Hypothalamus (tissue), 51 donors: ENCODE results near the gene PROSER2.
"Not testable (repeated sequence)": the region's sequence is repeated elsewhere in the genome, so short reads cannot be mapped to it uniquely, and the experiment has no call there.

Experiments used
- DNase-seq, 51 donors: peaks; one replicate each; lab custom pipeline; 2025; lab: John Stamatoyannopoulos, UW

Gene PROSER2

DNA sequence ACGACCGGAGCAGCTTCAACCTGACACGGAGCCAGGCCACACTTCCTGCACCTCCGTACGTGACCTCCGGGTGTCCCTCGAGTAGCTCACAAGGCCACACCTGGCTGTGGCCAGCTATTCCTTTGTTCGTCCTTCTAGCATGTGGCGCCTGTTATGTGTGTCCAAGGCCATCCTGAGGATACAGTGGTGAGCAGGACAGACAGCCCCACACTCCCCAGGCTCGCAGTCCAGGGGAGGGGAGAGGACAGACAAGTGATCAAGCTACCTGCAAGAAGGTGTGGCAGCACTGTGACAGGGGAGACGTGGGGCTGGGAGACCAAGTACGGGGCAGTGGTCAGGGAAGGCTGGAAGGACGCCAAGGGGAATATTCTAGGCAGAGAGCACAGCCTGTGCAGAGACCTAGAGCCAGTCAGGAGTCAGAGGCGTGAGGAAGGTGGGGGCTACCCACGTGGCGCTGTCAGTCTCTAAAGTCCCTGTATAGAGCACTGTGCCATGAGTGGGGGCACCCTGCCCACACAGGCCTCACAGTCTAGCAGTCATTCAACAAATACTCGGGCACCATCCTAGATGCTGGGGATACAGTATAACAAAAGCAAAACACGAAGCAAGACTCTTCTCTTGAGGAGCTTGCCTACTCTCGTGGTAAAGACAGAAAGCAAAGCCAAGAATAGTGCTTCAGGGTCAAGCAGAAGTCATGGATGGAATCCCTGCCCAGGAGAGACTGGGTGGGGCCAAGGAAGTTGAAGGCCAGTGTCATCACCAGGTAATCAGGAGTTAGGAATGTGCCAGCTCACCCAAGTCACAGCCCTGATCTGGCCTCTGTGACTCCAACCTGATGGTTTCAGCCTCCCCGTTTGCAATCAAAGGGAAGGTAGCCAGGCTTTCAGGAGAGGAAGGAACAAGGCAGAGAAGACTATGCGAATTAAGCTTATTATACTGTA, 58.6 kb downstream of the PROSER2 start:
- DNase-seq, result no peak

DNA sequence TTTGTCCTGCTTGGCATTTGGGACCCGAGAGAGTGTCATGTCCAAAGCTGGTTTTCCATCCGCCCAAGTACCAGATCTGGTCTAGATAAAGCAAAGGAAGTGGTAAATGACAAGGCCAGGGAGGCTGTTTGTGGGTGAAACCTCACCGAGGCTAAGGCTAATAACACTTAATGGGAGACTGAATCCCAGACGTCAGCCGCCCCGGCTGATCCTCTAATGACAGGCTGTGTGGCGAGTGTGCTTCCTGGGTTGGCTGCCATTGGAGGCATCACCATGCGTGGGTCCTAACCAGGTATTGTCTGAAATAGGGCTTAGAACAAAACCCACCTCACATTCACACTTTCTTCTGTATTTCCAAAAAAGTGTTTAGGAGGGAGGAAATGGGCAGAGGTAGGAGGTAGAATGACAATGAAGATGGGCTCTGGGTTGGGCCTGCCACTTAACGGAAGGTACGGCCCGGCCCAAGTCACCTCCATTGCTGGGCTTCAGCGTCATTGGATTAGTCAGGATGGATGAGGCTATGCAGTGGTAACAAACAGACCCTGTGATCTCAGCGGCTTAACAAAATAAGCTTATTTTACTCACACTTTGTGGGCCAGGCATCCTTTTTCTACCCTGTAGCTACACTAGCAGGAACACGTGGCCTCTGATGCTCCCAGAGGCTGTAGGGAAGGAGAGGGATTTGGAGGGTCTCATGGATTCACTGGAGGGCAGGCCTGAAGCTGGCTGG, 59.7 kb downstream of the PROSER2 start:
- DNase-seq, result no peak

DNA sequence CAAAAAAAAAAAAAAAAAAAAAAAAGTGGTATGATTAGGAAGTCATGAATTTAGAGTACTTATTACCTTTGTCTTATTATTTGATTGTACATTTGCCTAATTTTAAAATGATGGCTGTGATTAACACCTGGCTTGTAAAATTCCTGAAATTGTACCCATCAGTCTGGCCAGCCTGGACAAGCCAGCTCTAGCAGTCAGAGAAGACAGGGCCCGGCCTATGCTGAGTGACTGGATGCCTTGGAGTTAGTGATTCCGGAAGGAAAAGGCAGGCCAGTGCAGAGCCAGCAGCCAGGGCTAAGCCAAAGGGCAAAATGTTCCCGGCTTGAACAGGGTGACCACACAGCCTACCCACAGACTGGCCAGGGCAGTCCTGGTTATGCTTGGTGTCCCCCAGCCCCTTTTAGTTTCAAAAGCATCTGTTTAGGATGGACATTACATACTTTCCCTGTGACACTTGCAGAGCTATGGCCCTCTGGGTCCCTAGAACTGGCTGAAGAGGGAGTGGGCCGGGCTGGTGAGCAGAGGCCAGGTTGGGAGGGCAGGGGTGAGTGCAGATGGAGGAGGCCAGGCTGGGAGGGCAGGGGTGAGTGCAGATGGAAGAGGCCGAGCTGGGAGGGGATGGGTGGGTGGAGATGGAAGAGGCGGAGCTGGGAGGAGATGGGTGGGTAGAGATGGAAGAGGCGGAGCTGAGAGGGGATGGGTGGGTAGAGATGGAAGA, 61.7 kb downstream of the PROSER2 start:
- no peak for DNase-seq

DNA sequence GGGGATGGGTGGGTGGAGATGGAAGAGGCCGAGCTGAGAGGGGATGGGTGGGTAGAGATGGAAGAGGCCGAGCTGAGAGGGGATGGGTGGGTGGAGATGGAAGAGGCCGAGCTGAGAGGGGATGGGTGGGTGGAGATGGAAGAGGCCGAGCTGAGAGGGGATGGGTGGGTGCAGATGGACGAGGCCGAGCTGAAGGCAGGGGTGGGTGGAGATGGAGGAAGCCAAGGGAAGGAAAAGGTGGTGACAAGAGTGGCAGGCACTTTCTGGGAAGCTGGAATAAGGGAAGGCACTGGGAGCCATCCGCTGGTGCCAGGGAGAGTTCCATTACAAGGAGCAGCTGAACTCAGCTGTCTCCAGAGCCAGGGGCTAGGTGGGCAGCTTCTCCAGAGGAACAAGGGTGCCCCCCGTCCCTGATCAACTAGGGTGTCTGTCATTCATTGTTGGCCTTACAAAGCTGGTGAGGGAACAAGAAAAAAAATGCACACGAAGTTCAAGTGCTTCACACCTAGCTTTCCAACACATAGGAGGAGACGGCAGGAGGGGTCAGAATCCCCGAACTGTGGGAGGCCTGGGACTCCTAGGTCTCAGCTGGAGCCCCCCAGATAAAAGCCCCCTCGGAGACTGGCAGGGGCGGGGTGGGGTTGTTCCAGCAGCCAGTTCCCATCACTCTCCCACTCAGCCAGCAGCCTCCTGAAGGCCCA, 62.4 kb downstream of the PROSER2 start:
- DNase-seq, result no peak

DNA sequence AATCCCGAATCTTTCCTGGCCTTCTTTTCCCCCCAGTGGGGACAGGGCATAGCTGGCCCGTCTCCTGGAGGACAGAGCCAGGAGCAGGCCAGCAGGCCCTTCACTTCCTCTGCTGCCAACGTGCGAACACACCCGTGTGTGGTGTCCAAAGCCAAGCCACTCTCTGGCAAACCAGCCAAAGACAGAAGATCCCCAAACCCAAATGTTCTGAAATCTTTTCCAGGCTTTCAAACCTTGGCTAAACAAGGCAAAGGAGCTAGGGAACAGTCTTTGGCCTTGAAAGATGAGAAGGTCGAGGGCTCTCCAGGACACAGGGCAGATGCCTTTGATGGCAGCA, 63.0 kb downstream of the PROSER2 start:
- no peak for DNase-seq

DNA sequence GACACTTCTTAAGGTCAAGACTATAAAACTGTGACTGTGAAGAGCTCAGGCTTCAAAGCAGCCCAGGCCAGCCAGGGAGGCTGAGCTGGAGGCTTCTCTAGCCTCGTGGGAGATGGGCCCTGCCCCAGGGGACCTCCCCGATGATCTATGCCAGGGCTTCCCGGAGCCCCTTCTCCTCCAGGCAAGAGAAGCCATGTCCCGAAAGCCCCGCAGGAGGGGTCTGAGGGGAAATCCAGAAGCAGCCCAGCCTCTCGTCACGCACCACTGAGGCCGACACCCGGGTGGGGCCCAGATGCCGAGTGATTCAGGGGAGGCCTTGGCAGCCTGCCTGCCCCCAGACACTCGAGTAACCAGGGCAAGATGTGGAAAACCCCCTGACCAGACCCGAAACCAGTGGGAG, 63.7 kb downstream of the PROSER2 start:
- DNase-seq, result no peak

DNA sequence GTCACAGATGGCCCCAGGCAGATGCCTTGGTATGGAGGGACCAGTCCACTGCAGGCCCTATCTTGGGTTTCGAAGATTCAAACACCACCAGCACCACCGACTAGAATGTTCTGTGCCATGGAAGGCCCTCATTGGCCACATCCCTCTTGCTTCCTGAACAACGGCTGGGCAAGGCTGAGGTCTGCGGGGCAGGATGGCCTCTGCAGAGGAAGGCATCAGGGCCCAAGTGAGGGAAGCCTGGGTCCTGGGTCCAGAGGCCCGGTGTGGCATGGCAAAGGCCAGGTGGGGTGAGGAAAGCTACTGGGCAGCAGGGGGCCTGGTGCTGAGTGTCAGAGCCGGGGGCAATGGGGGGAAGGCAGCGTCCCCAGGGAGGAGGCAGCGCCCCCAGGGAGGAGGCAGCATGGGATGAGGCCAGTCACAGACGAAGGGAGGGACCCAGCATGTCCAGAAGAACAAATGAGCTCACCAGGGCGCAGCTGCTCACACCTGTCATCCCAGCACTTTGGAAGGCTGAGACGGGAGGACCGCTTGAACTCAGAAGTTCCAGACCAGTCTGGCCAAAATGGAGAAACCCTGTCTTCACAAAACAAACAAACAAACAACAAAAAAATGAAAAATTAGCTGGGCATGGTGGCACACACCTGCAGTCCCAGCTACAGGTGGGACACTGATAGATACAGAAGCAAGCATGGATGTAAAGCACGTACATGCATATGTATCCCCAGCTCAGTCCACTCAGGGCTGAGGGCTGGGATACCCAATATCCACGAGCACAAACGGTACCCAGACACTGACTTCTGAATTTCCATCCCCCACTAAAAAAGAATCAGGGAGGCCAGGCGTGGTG, 64.4 kb downstream of the PROSER2 start:
- DNase-seq, result no peak

DNA sequence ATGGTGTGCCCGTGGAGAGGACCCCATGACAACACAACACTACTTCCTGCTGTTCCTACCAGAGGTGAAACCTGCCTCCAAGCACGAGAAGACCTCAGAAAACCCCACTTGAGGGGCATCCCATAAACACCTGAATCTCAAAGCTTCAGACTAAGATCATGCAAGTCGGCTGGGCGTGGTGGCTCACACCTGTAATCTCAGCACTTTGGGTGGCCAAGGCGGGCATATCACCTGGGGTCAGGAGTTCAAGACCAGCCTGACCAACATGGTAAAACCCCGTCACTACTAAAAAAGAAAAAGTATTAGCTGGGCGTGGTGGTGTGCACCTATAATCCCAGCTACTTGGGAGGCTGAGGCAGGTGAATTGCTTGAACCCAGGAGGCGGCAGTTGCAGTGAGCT, 66.1 kb downstream of the PROSER2 start:
- DNase-seq, result not testable (repeated sequence)

DNA sequence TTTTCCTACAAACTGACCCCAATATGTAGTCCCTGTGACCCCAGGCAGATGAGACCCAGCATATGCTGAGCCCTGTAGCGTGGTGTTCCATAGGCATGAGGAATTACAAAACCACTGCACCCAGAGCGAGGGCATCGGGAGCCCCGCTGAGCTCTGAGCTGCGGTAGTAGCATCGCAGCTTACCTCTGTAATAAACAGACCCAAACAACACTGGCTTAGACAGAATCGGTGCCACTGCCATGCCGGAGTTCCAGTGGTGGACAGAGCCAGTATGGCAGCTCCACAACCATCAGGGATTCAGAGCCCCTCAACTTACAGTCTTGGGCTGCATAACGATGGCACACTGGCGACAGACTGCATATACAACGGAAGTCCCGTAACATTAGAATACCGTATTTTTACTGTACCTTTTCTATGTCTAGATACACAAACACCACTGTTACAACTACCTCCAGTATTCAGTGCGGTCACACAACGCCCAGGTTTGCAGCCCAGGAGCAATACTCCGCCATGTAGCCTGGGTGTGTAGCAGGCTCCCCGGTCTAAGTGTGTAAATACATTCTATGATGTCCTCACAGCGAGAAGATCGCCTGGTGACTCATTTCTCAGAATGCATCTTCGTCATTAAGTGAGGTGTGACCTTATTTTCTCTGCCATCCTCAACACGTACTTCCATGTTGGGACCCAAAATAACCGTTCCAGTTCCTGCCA, 68.8 kb downstream of the PROSER2 start:
- no peak for DNase-seq

DNA sequence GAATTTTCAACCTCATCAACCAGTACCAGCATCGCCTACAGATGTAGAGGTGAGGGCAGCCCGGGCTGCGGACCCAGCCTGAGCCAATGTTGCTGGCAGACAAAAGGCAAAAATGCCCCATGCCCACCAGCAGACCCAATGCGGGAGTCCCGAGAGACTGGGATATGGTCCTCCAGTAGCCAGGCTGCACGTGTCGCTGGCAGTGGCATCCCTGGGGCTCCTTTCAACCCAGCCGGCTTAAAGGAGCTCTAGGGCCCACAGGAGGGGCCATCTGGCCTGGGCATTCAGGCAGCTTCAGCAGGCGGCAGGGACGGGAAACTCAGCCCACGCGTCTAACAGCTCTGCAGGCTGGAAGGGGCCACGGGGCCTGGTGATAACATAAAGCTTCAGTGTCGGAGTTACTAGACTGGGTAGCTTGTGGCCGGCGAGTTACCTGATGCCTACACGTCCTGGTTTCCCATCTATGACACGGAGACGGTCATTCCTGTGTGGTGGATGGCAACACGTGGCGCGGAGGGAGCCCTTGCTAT, 70.7 kb downstream of the PROSER2 start:
- no peak for DNase-seq

DNA sequence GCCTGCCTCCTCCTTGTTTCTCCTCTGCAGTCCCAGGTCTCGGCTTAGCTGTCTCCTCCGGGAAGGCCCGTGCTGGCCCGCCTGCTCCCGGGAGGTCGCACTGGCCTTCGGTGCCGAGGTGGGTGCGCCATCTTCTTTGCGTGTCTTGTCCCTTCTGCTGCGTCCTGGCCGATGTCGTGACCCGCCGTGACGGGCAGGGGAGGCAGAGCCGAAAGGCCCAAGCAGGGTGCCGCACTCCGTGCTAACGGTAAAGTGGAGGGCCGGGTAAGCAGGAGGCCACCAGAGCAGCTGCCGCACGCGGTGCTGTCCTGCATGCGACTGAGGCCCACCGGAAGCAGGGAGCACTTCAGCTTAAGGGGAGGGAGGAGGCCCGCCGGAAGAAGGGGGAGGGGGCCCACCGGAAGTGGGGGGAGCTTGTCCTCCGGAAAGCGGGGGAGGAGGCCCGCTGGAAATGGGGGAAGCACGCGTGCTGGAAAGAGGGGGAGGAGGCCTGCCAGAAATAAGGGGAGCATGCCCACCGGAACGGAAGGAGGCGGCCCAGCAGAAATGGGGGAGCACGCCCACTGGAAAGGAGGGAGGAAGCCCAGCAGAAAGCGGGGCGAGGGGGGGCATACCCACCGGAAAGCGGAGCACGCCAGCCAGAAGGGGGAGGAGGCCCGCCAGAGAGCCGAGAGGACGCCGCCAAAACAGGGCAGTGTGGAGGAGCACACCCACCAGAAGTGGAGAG, 71.4 kb downstream of the PROSER2 start:
- no peak for DNase-seq

DNA sequence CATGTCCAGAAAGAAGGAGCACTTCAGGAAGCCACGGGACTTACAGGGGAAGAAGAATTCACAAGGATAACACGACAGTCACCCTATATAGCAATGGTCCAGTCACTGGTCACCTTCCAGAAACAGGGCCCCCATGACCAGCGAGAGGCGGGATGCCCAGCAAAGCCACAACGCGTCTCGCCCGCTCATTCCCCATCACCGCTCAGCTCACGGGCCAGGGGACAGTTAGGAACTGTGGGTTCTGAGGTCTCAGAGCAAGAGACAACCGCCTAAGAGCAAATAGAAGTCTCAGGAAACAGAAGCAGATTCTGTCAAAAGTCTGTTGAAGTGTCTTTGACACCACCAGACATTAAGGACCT, 71.9 kb downstream of the PROSER2 start:
- no peak for DNase-seq

DNA sequence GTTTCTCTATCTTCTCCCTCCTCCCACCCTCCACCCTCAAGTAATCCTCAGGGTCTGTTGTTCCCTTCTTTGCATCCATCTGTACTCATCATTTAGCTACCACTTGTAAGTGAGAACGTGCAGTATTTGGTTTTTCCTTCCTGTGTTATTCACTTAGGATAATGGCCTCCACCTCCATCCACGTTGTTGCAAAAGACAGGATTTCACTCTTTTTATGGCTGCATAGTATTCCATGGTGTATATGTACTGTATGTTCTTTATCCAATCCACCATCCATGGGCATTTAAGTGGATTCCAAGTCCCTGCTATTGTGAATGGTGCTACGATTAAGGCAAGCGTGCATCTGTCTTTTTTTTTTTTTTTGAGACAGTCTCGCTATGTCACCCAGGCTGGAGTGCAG, 72.4 kb downstream of the PROSER2 start:
- no peak for DNase-seq

DNA sequence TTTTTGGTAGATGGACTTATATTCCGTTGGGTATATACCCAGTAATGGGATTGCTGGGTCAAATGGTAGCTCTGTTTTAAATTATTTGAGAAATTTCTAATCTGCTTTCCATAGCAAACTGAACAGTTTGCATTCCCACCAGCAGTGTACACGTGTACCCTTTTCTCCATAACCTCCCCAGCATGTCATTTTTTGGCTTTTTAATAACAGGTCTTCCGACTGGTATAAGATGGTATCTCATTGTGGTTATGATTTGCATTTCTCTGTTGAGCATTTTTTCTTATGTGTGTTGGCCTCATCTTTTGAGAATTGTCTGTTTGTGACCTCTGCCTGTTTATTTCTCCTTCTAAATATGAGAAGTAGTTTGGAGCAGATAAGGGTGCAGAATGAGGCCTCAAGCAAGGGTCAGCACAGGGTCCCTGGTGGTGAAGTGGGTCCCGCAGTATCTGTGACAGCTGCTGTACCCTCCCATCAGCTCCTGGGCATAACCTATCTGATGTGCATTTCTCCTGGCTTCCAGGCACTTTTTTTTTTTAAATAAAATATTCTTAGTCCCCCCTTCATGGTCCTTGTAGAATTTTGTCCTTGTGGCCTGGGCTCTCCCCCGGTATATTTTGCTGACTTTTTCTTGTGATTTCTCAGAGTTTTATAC, 73.5 kb downstream of the PROSER2 start:
- DNase-seq, result no peak

DNA sequence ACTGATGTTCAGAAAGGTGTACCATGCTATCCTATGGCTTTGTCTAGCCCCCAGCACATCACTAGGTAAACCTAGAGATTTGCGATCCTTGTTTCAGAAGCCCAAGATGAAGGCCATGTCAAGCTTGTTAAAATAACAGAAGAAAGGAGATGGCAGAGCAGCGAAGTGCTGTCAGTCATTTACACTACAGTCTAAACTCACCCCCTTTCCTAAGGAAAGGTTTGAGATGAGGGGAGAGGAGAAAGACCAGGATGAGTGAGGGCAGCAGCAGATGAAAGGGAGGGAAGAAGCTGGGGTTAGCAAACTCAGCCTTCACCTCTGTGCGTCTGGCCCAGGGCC, 74.8 kb downstream of the PROSER2 start:
- DNase-seq, result no peak

DNA sequence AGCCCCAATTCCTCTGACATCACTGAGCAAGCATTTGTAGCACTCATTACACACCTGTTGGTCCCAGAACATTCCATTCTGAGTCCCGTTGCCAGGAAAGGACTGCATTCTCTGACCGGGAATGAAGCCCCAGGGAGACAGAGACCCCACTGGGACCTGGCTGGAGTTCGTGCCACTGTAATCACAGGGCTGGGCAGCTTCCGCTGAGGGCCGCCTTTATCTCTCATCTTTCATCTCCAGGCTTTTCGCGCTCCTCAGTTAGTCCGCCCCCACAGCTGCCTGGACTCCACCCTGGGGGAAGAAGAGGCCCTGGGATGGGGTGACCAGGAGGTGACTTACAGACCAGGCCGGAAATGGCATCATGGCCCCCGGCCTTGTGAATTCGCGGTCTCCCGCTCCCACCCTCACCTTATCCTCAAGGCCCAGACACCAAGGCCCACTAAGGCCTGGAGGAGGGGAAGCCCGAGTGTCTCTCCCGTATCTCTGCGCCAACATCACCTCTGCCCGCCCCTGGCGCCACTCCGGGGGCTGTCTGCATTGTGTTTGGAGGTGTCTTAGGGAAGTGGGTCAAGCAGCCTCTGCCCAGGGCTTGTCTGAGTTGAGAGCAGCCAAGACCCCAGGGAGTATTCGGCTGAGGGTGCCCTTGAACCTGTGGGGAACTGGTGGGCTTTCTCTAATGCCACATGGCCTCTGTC, 75.4 kb downstream of the PROSER2 start:
- DNase-seq, result no peak
